ENCODE measurements around the gene PTH. TPM values are rescaled to one million over a fixed set of nuclear protein-coding genes. Genes with fewer than 3 reads are reported as not detected.

PTH gene
- total and polyA plus RNA-seq, 2 of the 8 experiments (the other 6 are each of a cell fraction or from before 2014, with no cell fraction given): not detected

- TF ChIP-seq CHD7 (IDR thresholded peaks at IDR 0.05; ENCODE audit: insufficient replicate concordance, low read length) (no peak), JUND (IDR thresholded peaks at IDR 0.05; ENCODE audit: low read length) (no peak), SP1 (IDR thresholded peaks at IDR 0.05; ENCODE audit: low read depth, low read length) (no peak)
Measured at GRCh38 chr11:13495929-13496328, at the start of gene PTH (continued).

All from H1 (cell line).